ENCODE results near the gene SP140L.

- TF ChIP-seq CTCF (IDR thresholded peaks at IDR 0.05): no peak
- TF ChIP-seq POLR2A (IDR thresholded peaks at IDR 0.05): no peak
Observed at GRCh38 chr2:230343747-230344146, 16.8 kb downstream of the SP140L start.
